ENCODE data around the gene TMEM37.

TMEM37 gene

DNA sequence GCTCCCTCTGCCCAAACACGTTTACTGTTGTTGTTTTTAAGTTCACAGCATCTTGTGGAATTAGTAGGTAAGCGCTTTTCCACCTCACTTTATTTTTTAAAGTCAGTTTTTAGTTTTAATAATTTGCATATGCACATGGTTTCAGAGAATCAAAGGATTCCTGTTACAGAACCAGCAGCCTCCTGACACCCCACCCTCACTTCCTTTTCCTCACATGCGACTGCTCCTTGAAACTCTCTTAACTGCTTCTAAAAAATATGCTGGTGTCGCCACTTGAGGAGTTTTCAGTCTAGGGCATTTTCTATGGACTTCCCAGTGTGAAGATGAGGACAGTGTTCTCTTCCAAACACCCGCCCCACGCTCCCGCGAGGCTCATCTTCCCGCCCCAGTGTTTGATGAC is 14.4 kb downstream of the TMEM37 start:
- TF ChIP-seq, protein P1, sequence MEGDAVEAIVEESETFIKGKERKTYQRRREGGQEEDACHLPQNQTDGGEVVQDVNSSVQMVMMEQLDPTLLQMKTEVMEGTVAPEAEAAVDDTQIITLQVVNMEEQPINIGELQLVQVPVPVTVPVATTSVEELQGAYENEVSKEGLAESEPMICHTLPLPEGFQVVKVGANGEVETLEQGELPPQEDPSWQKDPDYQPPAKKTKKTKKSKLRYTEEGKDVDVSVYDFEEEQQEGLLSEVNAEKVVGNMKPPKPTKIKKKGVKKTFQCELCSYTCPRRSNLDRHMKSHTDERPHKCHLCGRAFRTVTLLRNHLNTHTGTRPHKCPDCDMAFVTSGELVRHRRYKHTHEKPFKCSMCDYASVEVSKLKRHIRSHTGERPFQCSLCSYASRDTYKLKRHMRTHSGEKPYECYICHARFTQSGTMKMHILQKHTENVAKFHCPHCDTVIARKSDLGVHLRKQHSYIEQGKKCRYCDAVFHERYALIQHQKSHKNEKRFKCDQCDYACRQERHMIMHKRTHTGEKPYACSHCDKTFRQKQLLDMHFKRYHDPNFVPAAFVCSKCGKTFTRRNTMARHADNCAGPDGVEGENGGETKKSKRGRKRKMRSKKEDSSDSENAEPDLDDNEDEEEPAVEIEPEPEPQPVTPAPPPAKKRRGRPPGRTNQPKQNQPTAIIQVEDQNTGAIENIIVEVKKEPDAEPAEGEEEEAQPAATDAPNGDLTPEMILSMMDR (IDR thresholded peaks at IDR 0.05; ENCODE audit: insufficient read depth, missing control alignments) = no peak
- DNase-seq (ENCODE audit: insufficient read length, low spot score) (no peak), FAIRE-seq (no peak)

DNA sequence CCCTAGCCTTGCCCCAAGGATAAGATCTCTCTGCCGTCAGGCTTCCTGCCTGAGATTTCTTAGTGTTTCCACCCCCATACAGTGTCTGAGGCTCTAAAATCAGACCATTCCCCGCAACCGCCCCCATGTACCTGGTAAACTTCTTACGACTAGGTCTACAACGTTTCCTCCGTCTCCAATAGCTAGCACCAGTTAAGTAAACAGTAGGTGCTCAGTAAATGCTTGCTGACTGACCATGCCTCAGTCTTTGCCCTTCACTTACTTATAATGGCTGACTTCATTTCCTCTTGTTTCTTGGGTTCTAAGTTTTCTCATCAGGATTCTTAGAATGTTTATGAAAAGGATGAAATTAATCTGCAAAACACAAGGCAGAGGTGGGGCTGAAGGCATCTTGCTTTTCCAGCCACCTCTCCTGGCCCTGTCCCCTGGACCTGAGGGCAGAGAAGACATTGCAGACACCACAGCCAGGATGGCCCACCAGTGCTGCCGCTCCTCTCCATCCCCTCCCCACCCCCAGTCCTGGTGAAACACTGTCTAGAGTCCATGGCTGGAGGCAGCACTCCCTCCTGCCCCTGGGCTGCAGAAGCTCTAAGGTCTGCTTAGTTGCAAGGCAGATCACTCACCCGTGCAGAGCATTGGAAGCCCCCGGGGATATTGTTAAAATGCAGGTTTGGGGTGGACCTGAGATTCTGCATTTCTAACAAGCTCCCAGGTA is 16.9 kb downstream of the TMEM37 start:
- DNase-seq (ENCODE audit: insufficient read length, low spot score) (no peak), FAIRE-seq (no peak)
- TF ChIP-seq, protein P1 (IDR thresholded peaks at IDR 0.05; ENCODE audit: insufficient read depth, missing control alignments) = no peak

DNA sequence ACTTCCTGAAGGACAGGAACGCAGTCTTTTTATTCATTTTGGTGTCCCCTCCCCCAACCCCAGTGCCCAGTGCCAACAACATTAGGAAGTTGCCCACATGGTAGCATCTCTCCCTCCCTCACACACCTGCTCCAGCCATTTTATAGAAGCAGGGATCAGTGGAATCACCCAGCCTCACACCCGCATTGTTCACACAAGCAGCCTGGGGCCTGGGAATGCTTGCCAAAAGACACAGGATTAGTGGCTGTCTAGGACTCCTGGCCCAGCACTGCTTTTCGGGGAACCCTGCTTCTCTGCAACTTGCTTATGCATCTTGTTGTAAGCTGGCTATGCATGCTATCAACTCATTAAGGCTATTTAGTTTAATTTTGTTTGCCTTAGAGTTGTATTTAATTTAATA is 17.9 kb downstream of the TMEM37 start:
- FAIRE-seq = no peak
- no peak for DNase-seq (ENCODE audit: insufficient read length, low spot score)
- TF ChIP-seq, protein P1 (IDR thresholded peaks at IDR 0.05; ENCODE audit: insufficient read depth, missing control alignments) = no peak

DNA sequence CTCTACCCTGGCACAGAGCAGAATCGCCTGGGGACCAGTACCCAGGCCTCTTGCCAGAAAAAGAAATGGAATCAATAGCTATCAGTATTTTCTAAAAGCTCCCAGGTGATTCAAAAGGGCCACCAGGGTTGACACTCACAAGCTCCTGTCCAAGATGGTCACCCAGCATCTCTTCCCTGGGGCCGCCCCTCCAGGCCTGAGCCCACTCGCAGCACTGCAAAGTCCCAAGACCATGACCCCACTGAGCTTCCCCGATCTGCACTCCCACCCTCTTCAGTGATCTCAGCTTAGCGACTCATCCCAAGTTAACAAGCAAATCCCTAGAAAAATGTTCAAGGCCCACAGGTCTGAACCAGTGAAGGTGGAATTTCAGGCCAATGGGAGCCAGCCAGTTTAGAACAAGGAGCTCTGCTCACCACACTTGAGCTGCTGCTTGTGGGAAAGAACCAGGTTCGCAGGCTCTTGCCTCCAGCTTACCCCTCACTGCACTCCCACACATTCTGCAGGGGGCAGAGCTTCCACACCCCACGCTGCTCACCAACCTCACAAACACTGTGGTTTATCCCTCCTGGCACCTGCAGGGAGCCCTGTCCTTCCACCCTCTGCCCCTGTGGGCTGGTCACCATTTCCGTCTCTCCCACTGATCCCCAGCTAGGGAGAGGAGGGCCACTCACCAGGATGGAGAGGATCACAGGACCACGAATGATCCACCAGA is 19.8 kb downstream of the TMEM37 start:
- FAIRE-seq = no peak
- no peak for DNase-seq (ENCODE audit: insufficient read length, low spot score)
- TF ChIP-seq, protein P1 (IDR thresholded peaks at IDR 0.05; ENCODE audit: insufficient read depth, missing control alignments) = no peak

DNA sequence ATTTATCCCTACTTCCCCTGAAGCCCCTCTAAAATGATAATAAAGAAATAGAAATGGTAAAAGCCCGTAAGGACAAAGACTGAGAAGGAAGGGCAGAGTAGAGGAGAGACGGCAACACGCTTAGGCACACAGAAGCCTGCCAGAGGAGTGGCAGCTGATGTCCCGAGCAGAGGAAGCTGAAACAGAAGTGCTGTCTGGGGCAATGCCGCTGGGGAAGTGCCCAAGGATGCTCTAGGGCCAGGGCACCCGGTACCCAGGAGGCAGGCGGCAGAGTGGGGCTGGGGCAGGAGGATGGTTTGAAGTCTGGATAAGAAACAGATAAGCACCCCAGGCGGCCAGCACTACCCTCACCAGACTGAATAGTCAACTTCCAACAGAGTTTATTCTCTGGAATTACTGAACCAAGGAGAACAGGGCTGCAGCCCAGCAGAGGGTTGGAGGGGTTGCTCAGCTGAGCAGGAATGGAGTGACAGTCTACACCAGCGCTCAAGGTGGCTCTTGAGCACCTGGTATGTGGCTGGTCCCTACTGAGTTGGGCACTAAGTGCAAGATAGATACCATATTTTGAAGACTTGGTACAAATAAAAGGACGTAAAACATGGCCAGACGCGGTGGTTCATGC is 22.4 kb downstream of the TMEM37 start:
- FAIRE-seq (no peak), DNase-seq (ENCODE audit: insufficient read length, low spot score) (no peak)
- TF ChIP-seq, protein P1 (IDR thresholded peaks at IDR 0.05; ENCODE audit: insufficient read depth, missing control alignments) = no peak

DNA sequence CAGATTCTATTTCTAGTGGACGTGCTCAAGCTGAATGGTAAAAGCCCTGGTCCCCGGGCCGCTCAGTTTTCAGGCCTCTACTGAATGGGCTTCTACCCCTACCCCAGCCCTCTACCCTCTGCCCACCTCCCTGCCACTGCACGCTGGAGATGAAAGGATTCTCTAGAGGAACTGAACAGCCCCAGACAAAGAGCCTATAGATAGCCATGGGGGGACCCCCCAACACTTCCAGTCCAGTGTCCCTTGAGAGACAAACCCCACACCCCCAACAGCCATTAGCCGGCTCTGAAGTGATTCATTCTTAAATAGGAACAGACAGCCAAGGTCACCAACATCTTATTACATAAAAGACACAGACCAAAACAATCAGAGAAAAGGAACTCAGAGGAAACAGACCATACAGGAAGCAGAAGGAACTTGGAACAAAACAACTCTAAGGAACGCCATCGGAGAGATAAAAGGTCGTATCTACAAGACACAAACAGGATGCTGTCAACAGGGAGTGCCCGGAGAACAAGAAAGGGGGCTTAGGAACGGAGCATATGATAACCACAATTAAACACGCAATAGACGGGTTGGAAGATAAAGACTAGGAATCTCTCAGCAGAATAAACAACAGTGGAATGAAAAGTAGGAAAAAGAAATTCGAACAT is 23.5 kb downstream of the TMEM37 start:
- no peak for FAIRE-seq
- DNase-seq (ENCODE audit: insufficient read length, low spot score) = no peak
- TF ChIP-seq, protein P1 (IDR thresholded peaks at IDR 0.05; ENCODE audit: insufficient read depth, missing control alignments) = no peak

Measured in D721Med (cell line).